ENCODE measurements around the gene METTL9.

GRCh38 chr16:21647562-21648164 is 48.3 kb downstream of the METTL9 start:
- no peak for TF ChIP-seq ARNTL (CRISPR knock-in tag; IDR thresholded peaks at IDR 0.05; ENCODE audit: borderline replicate concordance, low read depth)
- TF ChIP-seq ZNF70 (CRISPR knock-in tag; IDR thresholded peaks at IDR 0.05), result no peak
- no peak for TF ChIP-seq GLIS3 (CRISPR knock-in tag; IDR thresholded peaks at IDR 0.05)
- no peak for TF ChIP-seq PPARA (CRISPR knock-in tag; IDR thresholded peaks at IDR 0.05; ENCODE audit: borderline replicate concordance)
- TF ChIP-seq RARB (CRISPR knock-in tag; IDR thresholded peaks at IDR 0.05), result no peak

Measured in SK-N-SH treated with all-trans-retinoic acid at 6 μM for 48 hours (cell line).